ENCODE measurements around the gene CTNNA2.

CTNNA2 gene

DNA sequence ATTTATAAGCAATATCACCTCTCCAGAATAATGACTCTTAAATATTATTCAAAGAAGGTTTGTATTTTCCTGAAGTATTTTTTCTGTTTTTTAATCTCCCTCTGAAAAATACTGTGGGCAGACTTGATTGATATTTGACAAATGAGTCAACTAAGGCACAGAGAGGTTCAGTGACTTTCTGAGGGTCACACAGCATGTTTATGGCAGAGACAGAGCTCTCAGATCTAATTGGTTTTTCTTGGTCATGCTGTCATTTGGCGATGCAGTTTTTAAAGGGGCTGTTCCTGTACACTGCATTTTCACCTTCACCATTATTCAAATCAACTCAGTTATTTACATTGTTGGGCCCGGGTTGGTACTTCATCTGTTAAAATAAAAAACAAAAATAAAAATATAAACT, 527.4 kb downstream of the CTNNA2 start:
- DNase-seq (ENCODE audit: extremely low read depth, low read depth) = no peak
- TF ChIP-seq, protein P1, sequence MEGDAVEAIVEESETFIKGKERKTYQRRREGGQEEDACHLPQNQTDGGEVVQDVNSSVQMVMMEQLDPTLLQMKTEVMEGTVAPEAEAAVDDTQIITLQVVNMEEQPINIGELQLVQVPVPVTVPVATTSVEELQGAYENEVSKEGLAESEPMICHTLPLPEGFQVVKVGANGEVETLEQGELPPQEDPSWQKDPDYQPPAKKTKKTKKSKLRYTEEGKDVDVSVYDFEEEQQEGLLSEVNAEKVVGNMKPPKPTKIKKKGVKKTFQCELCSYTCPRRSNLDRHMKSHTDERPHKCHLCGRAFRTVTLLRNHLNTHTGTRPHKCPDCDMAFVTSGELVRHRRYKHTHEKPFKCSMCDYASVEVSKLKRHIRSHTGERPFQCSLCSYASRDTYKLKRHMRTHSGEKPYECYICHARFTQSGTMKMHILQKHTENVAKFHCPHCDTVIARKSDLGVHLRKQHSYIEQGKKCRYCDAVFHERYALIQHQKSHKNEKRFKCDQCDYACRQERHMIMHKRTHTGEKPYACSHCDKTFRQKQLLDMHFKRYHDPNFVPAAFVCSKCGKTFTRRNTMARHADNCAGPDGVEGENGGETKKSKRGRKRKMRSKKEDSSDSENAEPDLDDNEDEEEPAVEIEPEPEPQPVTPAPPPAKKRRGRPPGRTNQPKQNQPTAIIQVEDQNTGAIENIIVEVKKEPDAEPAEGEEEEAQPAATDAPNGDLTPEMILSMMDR (IDR thresholded peaks at IDR 0.05; ENCODE audit: low read depth, low read length) = no peak

DNA sequence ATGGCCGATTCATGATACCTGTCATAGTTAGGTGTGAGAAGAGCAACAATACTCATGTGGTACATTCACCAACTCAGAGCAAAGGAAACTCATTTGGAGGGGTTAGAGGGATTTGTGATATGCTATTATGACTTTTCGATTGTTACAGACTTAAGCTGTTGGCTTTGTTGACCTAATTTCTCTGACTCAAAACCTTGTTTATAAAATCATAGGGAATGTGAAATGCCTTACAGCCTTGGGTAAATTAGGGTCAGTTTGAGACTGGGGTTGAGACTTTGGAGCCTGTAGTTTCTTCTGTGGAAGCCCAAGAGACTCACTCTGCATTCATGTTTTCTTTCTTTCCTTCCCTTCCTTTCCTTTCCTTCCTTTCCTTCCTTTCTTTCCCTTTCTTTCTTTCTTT, 529.8 kb downstream of the CTNNA2 start:
- no peak for DNase-seq (ENCODE audit: extremely low read depth, low read depth)
- TF ChIP-seq, protein P1 (IDR thresholded peaks at IDR 0.05; ENCODE audit: low read depth, low read length) = no peak

GRCh38 chr2:80048296-80048695, 535.4 kb downstream of the CTNNA2 start:
- TF ChIP-seq, protein P1 (IDR thresholded peaks at IDR 0.05; ENCODE audit: low read depth, low read length) = no peak
- DNase-seq (ENCODE audit: extremely low read depth, low read depth) = no peak

- DNase-seq (ENCODE audit: extremely low read depth, low read depth) = peak; percentile 11
- TF ChIP-seq, protein P1 (IDR thresholded peaks at IDR 0.05; ENCODE audit: low read depth, low read length) = no peak
These were observed 537.4 kb downstream of the CTNNA2 start for GRCh38 chr2:80050246-80050645.

DNA sequence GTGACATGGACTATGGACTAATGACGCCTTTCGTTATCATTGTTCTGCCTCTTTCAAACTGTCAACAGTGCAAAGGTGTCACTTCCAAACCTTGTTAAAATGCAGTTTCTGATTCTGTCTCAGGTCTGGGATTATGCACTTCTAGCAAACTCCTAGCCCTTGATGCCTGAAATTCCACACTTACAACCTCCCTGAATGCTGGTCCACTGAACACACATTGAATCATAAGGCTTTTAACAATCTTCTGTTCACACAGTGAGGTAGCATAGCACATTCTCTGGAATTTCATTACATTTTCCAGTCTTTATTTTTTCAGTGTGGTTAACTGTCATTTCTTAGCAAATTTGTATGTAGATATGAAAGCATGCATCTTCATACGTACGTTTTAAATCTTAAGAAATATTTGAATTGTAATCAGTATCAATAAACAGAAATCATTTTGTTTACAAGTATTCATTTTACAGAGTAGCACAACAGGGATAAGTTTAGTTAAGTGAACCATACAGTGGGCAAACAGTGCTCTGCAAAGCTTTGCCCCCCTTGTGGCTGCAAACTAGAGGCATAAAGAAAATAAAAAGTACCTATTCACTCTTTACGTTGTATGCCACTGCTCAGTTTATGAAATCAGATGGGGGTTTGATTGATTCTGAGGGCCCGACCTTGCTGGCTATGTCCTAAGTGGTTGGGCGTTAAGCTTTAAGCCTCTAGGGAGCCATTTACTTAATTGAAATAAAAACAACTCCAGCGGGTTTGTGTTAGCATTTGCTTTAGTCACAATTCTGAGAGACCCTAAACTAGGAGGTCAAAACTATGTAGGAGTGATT, 540.9 kb downstream of the CTNNA2 start:
- no peak for DNase-seq (ENCODE audit: extremely low read depth, low read depth)
- TF ChIP-seq, protein P1 (IDR thresholded peaks at IDR 0.05; ENCODE audit: low read depth, low read length) = no peak

- no peak for DNase-seq (ENCODE audit: extremely low read depth, low read depth)
- TF ChIP-seq, protein P1 (IDR thresholded peaks at IDR 0.05; ENCODE audit: low read depth, low read length) = no peak
These were observed 541.5 kb downstream of the CTNNA2 start for GRCh38 chr2:80054346-80054675.

DNA sequence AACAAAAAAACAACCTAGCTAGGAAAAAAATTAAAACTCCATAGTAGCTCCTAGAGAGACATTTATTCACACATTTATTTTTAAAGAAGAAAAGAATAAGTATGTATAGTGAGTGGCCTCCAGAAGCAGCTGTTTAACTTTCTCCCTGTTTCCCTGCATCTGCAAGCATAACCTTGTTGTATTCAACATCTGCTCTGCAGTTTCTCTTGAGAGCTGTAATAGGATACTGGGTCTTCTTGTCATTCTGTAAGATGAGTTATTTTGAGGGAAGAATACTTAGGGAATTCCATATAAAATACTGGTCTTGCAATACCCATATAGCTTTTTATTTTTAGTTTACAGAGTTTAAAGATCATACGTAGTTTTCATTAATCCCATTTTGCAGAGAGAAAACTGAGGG, 545.1 kb downstream of the CTNNA2 start:
- DNase-seq (ENCODE audit: extremely low read depth, low read depth) = no peak
- TF ChIP-seq, protein P1 (IDR thresholded peaks at IDR 0.05; ENCODE audit: low read depth, low read length) = no peak
